SU-DHL-6 (cell line): ENCODE measurements around the gene MYO1D.
A peak's percentile ranks its signal among the peaks of the same experiment; 100 is the strongest.

ENCODE experiments used
- H2AFZ ChIP-seq: fragments of 200-600 bp; sonication (generic); 2 replicates; pipeline ENCODE4 v1.6.1; 2014; ENCODE audit warnings: low read depth, mild to moderate bottlenecking, moderate library complexity, mixed read lengths, antibody characterized with exemption, low read length; ENCODE audit not compliant: severe bottlenecking
- H3F3A ChIP-seq: fragments of 200-600 bp; shearing (Covaris generic); 2 replicates; pipeline ENCODE4 v1.6.0; 2016; ENCODE audit warnings: antibody characterized with exemption, mild to moderate bottlenecking; ENCODE audit not compliant: insufficient read depth
- H3K27ac ChIP-seq: fragments of 200-600 bp; sonication (generic); 2 replicates; pipeline ENCODE4 v1.5.1; 2016; ENCODE audit warnings: low read depth, mild to moderate bottlenecking, low read length, moderate library complexity, mixed read lengths
- H3K27me3 ChIP-seq: fragments of 200-600 bp; sonication (generic), shearing (Covaris generic); 2 replicates; pipeline ENCODE4 v1.6.0; 2014; ENCODE audit warnings: mild to moderate bottlenecking, low read length
- H3K36me3 ChIP-seq: fragments of 200-600 bp; sonication (generic); 2 replicates; pipeline ENCODE4 v1.6.1; 2014; ENCODE audit warnings: mild to moderate bottlenecking, low read length, mixed read lengths
- H3K4me2 ChIP-seq: fragments of 300-600, 200-600 bp; shearing (Covaris generic), sonication (generic); 2 replicates; pipeline ENCODE4 v1.6.0; 2014; ENCODE audit warnings: low read length, low read depth, mild to moderate bottlenecking; ENCODE audit not compliant: poor library complexity, severe bottlenecking
- H3K4me3 ChIP-seq: fragments of 200-600 bp; sonication (generic); 2 replicates; pipeline ENCODE4 v1.5.1; 2014; ENCODE audit warnings: antibody characterized with exemption, low read length, mild to moderate bottlenecking, mixed read lengths; ENCODE audit not compliant: insufficient read depth, poor library complexity, severe bottlenecking
- H3K79me2 ChIP-seq: fragments of 200-600 bp; sonication (generic); 2 replicates; pipeline ENCODE4 v1.6.1; 2014; ENCODE audit warnings: mild to moderate bottlenecking, low read length, moderate library complexity; ENCODE audit not compliant: insufficient read depth
- H3K9ac ChIP-seq: fragments of 200-600 bp; sonication (generic); 2 replicates; pipeline ENCODE4 v1.7.0; 2014; ENCODE audit warnings: mild to moderate bottlenecking, low read length
- H3K9me2 ChIP-seq: fragments of 200-600 bp; sonication (generic); replicated peaks from 2 replicates; pipeline ENCODE4 v1.6.1; 2014; ENCODE audit warnings: low read length; ENCODE audit not compliant: insufficient read depth
- H3K9me3 ChIP-seq: fragments of 200-600 bp; sonication (generic); 2 replicates; pipeline ENCODE4 v1.6.1; 2014; ENCODE audit warnings: low read length, mixed read lengths; ENCODE audit not compliant: insufficient read depth
- H4K20me1 ChIP-seq: fragments of 200-600 bp; sonication (generic); 2 replicates; pipeline ENCODE4 v1.6.1; 2014; ENCODE audit warnings: low read depth, mild to moderate bottlenecking, antibody characterized with exemption, low read length, moderate library complexity, mixed read lengths
- CTCF ChIP-seq: fragments of 200-600 bp; sonication (generic); IDR thresholded peaks from one replicate; pipeline ENCODE4 v1.5.1; 2017; ENCODE audit warnings: antibody characterized with exemption, mild to moderate bottlenecking, low read length, moderate library complexity; ENCODE audit not compliant: insufficient read depth, poor library complexity, severe bottlenecking
- EZH2phosphoT487 ChIP-seq: fragments of 200-600 bp; sonication (generic), shearing (Covaris generic); conservative IDR thresholded peaks from 2 replicates; pipeline ENCODE4 v1.6.1; 2018; ENCODE audit warnings: mild to moderate bottlenecking, antibody characterized with exemption, low read length, moderate library complexity, mixed read lengths

MYO1D gene

GRCh38 chr17:32523827-32524552, 352.9 kb downstream of the MYO1D start:
- Histone ChIP-seq H3K9ac (peak overlapping the region; percentile 33; the same call in 1 of the 2 replicates), H3K36me3 (no peaks in the 10 kb centered on the region), H3K4me3 (peak overlapping the region; percentile 29), H3K9me2 (no peaks in the 10 kb centered on the region), H4K20me1 (no peaks in the 10 kb centered on the region), H3K79me2 (no peaks in the 10 kb centered on the region), H3K4me2 (peak overlapping the region; percentile 59), H3K27me3 (no peaks in the 10 kb centered on the region), H3F3A (peaks cover 10% of the 10 kb centered on the region), H2AFZ (peak overlapping the region; percentile 42), H3K27ac (peak overlapping the region; percentile 85), H3K9me3 (no peaks in the 10 kb centered on the region)
- TF ChIP-seq CTCF (no peak), EZH2phosphoT487 (no peak)

- H3K4me3 ChIP-seq = peak overlapping the region; percentile 29
- peaks cover 10% of the 10 kb centered on the region for H3F3A ChIP-seq
- TF ChIP-seq CTCF = no peak
- TF ChIP-seq EZH2phosphoT487 = no peak
- H3K27me3 ChIP-seq = no peaks in the 10 kb centered on the region
- H2AFZ ChIP-seq = no peak overlapping the region
- no peaks in the 10 kb centered on the region for H4K20me1 ChIP-seq
- no peaks in the 10 kb centered on the region for H3K36me3 ChIP-seq
- peak overlapping the region; percentile 33; the same call in 1 of the 2 replicates for H3K9ac ChIP-seq
- peak overlapping the region; percentile 85 for H3K27ac ChIP-seq
- H3K79me2 ChIP-seq = no peaks in the 10 kb centered on the region
- H3K9me3 ChIP-seq = no peaks in the 10 kb centered on the region
- peak overlapping the region; percentile 59 for H3K4me2 ChIP-seq
- no peaks in the 10 kb centered on the region for H3K9me2 ChIP-seq
Measured at GRCh38 chr17:32523017-32523680, 353.8 kb downstream of the MYO1D start.

DNA sequence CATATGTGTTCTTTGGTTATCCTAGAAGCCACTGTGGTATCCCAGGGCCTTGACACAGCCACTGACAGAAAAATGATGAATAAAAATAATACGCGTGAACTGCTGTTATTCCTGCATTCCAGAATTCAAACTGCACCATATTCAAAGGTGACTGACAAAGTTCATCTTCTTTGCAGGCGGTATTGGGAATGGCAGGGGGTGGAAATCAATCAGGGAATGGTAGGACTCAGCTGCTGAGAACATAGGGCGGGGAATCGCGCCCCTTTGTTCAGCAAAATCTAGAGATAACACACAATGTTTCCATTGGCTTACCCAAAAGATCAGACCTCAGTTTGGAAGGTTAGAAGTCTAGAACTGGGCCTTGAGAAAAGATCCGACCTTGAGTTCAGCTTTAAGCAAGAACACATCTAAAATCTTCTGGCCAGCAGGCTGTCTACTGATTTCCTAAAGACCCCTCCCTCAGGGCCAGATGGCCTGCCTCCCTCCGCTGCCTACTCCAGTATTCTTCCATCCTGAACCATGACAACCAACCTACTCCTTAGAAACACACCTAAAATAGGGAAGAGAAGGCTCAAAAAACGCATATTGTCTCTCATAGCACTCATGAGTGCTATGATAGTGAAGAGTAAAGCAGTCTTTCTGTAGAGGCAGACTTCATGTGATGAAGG, 356.1 kb downstream of the MYO1D start:
- peaks cover 10% of the 10 kb centered on the region for H3F3A ChIP-seq
- H2AFZ ChIP-seq = no peak overlapping the region
- no peaks in the 10 kb centered on the region for H3K9me3 ChIP-seq
- TF ChIP-seq CTCF (no peak), EZH2phosphoT487 (no peak)
- no peak overlapping the region for H3K4me3 ChIP-seq
- H3K27me3 ChIP-seq = no peaks in the 10 kb centered on the region
- H3K36me3 ChIP-seq = no peaks in the 10 kb centered on the region
- H3K79me2 ChIP-seq = no peaks in the 10 kb centered on the region
- no peaks in the 10 kb centered on the region for H3K9me2 ChIP-seq
- H4K20me1 ChIP-seq = no peaks in the 10 kb centered on the region
- no peak overlapping the region for H3K4me2 ChIP-seq
- H3K9ac ChIP-seq = no peak overlapping the region
- no peak overlapping the region for H3K27ac ChIP-seq
